ENCODE results near the gene TMPRSS6. TPM values are rescaled to one million over a fixed set of nuclear protein-coding genes. Genes with fewer than 3 reads are reported as not detected.

TMPRSS6 gene
- total and polyA plus RNA-seq, 12 donors = under 0.01 to 1.2 (median 0.08) TPM; not detected in 7

GRCh38 chr22:37033605-37034430 is 75.7 kb downstream of the TMPRSS6 start:
- intact Hi-C loops (cut with DNase I) = no loop called here
- 81 to 91% (median 87%) methylated on average over 20 to 23 of the region's 23 CpGs for WGBS, 4 donors
- TF ChIP-seq CTCF (IDR thresholded peaks at IDR 0.05) (no peak), POLR2A (IDR thresholded peaks at IDR 0.05) (no peak)
- DNase-seq = no peak
- no peaks in the 10 kb centered on the region for H3K27me3 ChIP-seq
- H3K27ac ChIP-seq = no peak overlapping the region
- peaks cover 3 to 6% of the 10 kb centered on the region in 2 donors for H3K4me1 ChIP-seq (replicated peaks in 1 of 2)
- peaks cover 0 to 12% of the 10 kb centered on the region in 2 donors for H3K36me3 ChIP-seq (replicated peaks in 1 of 2)
- H3K4me3 ChIP-seq = no peak overlapping the region
- no peaks in the 10 kb centered on the region for H3K9me3 ChIP-seq (replicated peaks in 1 of 3)

- no peak overlapping the region for H3K4me3 ChIP-seq
- intact Hi-C loops (cut with DNase I) = no loop called here
- H3K4me1 ChIP-seq (replicated peaks in 1 of 2) = peaks cover 3 to 6% of the 10 kb centered on the region in 2 donors
- H3K9me3 ChIP-seq (replicated peaks in 1 of 3) = no peaks in the 10 kb centered on the region
- peak overlapping the region in 1 of 5 donors; percentile 9 for H3K27ac ChIP-seq
- TF ChIP-seq POLR2A (IDR thresholded peaks at IDR 0.05) (no peak), CTCF (IDR thresholded peaks at IDR 0.05) (no peak)
- H3K27me3 ChIP-seq = no peaks in the 10 kb centered on the region
- peak in 1 of 7 donors; percentile 54 for DNase-seq
- WGBS, 4 donors = 61 to 66% (median 62%) methylated on average over 16 to 18 of the region's 18 CpGs
- H3K36me3 ChIP-seq (replicated peaks in 1 of 2) = peaks cover 0 to 18% of the 10 kb centered on the region in 2 donors
These were observed 76.7 kb downstream of the TMPRSS6 start for GRCh38 chr22:37032535-37033460.

- H3K9me3 ChIP-seq (replicated peaks in 1 of 3) = no peaks in the 10 kb centered on the region
- TF ChIP-seq POLR2A (IDR thresholded peaks at IDR 0.05) (no peak), CTCF (IDR thresholded peaks at IDR 0.05) (no peak)
- H3K27ac ChIP-seq = peak overlapping the region in 1 of 5 donors; percentile 9
- no peak overlapping the region for H3K4me3 ChIP-seq
- peaks cover 0 to 25% of the 10 kb centered on the region in 2 donors for H3K36me3 ChIP-seq (replicated peaks in 1 of 2)
- DNase-seq = no peak
- intact Hi-C loops (cut with DNase I) = no loop called here
- H3K27me3 ChIP-seq = no peaks in the 10 kb centered on the region
- WGBS, 4 donors = 26 to 41% (median 37%) methylated on average over 2 of the region's 2 CpGs
- peaks cover 3 to 6% of the 10 kb centered on the region in 2 donors for H3K4me1 ChIP-seq (replicated peaks in 1 of 2)
These were observed 77.4 kb downstream of the TMPRSS6 start for GRCh38 chr22:37032134-37032534.

Measured in adrenal gland (tissue), 12 donors.